ENCODE results near the gene GJC3.

- TF ChIP-seq RNF2 (conservative IDR thresholded peaks at IDR 0.05; ENCODE audit: low read depth) (no peak), RBM22 (optimal IDR thresholded peaks at IDR 0.05; ENCODE audit: low read length) (no peak), NPAS2 (CRISPR knock-in tag; IDR thresholded peaks at IDR 0.05; ENCODE audit: borderline replicate concordance) (no peak), MEIS2 (CRISPR knock-in tag; IDR thresholded peaks at IDR 0.05) (no peak), CEBPB (IDR thresholded peaks at IDR 0.05; ENCODE audit: borderline replicate concordance, low read depth, low read length) (no peak), ZNF282 (IDR thresholded peaks at IDR 0.05; ENCODE audit: partially characterized antibody) (no peak), CTCF (CRISPR knock-in tag; IDR thresholded peaks at IDR 0.05) (no peak), ZEB1 (IDR thresholded peaks at IDR 0.05; ENCODE audit: insufficient replicate concordance, low read depth) (no peak), ZNF891 (CRISPR knock-in tag; IDR thresholded peaks at IDR 0.05) (no peak), BORCS8-MEF2B (CRISPR knock-in tag; IDR thresholded peaks at IDR 0.05) (no peak), SIX1 (CRISPR knock-in tag; IDR thresholded peaks at IDR 0.05; ENCODE audit: borderline replicate concordance) (no peak)
These were observed 25.8 kb upstream of the GJC3 start for GRCh38 chr7:99955247-99955646.

Measured in HepG2 (cell line).